PFSK-1 (cell line): ENCODE measurements around the gene DNAH10.

Experiments used
- FOXP2 ChIP-seq: optimal IDR thresholded peaks from 2 replicates; pipeline ENCODE3; 2011; ENCODE audit warnings: borderline replicate concordance, control low read depth, inconsistent platforms; ENCODE audit not compliant: insufficient read depth; ENCODE audit errors: extremely low read length, extremely low read depth
- POLR2AphosphoS5 ChIP-seq: IDR thresholded peaks from 2 replicates; pipeline ENCODE4 v1.6.1; 2012; ENCODE audit warnings: low read depth, mild to moderate bottlenecking, control low read depth, low read length, moderate library complexity
- REST ChIP-seq, 2 experiments: IDR thresholded peaks; 2 replicates each; pipeline versions ENCODE4 v1.6.1 to v1.8.0; 2011 to 2012; ENCODE audit warnings: low read depth in 2 of 2, low read length in 2 of 2, control low read depth in 1 of 2, inconsistent platforms in 1 of 2, mild to moderate bottlenecking in 1 of 2, moderate library complexity in 1 of 2; ENCODE audit not compliant: insufficient read depth in 1 of 2
- SIN3A ChIP-seq: IDR thresholded peaks from 2 replicates; pipeline ENCODE4 v1.6.1; 2012; ENCODE audit warnings: mild to moderate bottlenecking, low read length, moderate library complexity, borderline replicate concordance; ENCODE audit not compliant: insufficient read depth
- TAF1 ChIP-seq: IDR thresholded peaks from 2 replicates; pipeline ENCODE4 v1.6.1; 2012; ENCODE audit warnings: low read length, control low read depth, borderline replicate concordance; ENCODE audit not compliant: insufficient read depth

Gene DNAH10

GRCh38 chr12:123762715-123763052 lies 583 bp downstream of the DNAH10 start:
- TF ChIP-seq FOXP2 (no peak), SIN3A (no peak), POLR2AphosphoS5 (no peak), TAF1 (no peak), REST (IDR thresholded peaks at IDR 0.05; ENCODE audit: insufficient read depth in 1 of 2, low read depth in 2 of 2, low read length in 2 of 2) (no peak)

DNA sequence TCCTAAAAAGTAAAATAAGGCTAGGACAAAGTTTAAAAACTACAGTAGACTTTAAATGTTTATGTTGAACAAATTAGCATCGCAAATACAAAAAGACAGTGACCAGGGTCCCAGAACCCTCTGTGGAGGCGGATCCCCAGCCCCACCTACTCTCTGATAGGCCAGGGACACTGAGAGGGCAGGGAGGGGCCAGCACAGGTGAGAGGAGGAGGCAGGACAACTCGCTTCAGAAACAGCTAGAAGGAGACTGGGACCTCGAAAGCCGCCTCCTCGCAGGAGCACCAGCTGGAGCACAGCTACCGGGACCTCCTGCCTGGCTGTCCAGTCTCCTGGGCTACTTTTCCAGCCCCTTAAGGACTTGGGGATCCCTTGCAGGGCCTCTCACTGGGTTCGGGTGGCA lies 992 bp downstream of the DNAH10 start:
- no peak for TF ChIP-seq REST (IDR thresholded peaks at IDR 0.05; ENCODE audit: insufficient read depth in 1 of 2, low read depth in 2 of 2, low read length in 2 of 2)
- TF ChIP-seq FOXP2, result no peak
- no peak for TF ChIP-seq TAF1
- TF ChIP-seq SIN3A, result no peak
- TF ChIP-seq POLR2AphosphoS5, result no peak

DNA sequence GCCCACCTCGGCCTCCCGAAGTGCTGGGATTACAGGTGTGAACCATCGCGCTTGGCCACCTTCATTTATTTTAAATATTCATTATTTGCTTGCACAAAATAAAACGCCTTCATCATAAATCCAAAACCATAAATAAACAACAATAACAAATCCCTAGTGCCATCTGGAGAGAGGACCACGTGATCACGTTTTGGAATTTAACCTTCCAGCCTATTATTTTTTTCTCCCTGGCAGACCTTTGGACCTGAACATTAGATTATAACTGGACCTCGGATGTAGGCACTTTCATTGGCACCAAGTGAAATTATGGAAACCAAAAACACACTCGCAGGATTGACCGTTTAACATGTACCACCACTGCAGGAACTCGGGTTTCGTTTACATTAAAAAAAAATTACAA lies 2.0 kb downstream of the DNAH10 start:
- TF ChIP-seq REST (IDR thresholded peaks at IDR 0.05; ENCODE audit: insufficient read depth in 1 of 2, low read depth in 2 of 2, low read length in 2 of 2) (no peak), FOXP2 (no peak), TAF1 (no peak), SIN3A (no peak), POLR2AphosphoS5 (no peak)

DNA sequence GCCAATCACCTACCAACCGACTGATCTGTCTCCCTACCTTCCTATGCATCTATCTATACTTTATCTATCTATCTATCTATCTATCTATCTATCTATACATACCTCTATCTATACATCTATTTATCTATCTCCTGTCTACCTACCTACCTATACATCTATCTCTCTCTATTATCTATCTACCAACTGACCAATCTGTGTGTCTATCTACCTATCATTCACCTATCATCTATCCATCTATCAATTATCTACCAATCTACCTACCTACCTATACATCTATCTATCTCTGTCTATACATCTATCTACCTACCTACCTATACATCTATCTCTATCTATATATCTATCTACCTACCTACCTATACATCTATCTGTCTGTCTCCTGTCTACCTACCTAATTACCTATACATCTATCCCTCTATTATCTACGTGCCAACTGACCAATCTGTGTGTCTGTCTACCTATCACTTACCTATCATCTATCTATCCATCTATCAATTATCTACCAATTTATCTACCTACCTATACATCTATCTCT lies 3.5 kb downstream of the DNAH10 start:
- TF ChIP-seq SIN3A (no peak), POLR2AphosphoS5 (no peak), FOXP2 (no peak), REST (IDR thresholded peaks at IDR 0.05; ENCODE audit: insufficient read depth in 1 of 2, low read depth in 2 of 2, low read length in 2 of 2) (no peak), TAF1 (no peak)

GRCh38 chr12:123767613-123768012 lies 5.5 kb downstream of the DNAH10 start:
- TF ChIP-seq SIN3A, result no peak
- no peak for TF ChIP-seq REST (IDR thresholded peaks at IDR 0.05; ENCODE audit: insufficient read depth in 1 of 2, low read depth in 2 of 2, low read length in 2 of 2)
- no peak for TF ChIP-seq FOXP2
- TF ChIP-seq POLR2AphosphoS5, result no peak
- no peak for TF ChIP-seq TAF1
